T-helper 2 cell treated with Interferon-gamma antibody and Interleukin-4, amounts not matched to agents 100 ng/mL and 5 ng/mL, for 36 hours (primary cell): ENCODE results near the gene IGFALS. TPM values are rescaled to one million over a fixed set of nuclear protein-coding genes. Genes with fewer than 3 reads are reported as not detected.

Experiments
- intact Hi-C: fragments of 100-400 bp; cut with micrococcal nuclease; formaldehyde crosslinking; loops from one replicate; pipeline ENCODE4 v1.15.1; 2023
- total RNA-seq: library from RNA; stranded (reverse); gene quantifications from 2 replicates; pipeline ENCODE4 v1.2.3, GENCODE V29; 2022

The IGFALS gene
- total RNA-seq, 1 donor from 2014 or later, result 0.11 TPM

GRCh38 chr16:1790611-1791255 lies 2.8 kb downstream of the IGFALS start:
- intact Hi-C loops, result no loop called here

- intact Hi-C loops, result no loop called here
Observed at GRCh38 chr16:1790261-1790610, 3.3 kb downstream of the IGFALS start.

- intact Hi-C loops, result no loop called here
Observed at GRCh38 chr16:1789643-1790045, 3.9 kb downstream of the IGFALS start.

GRCh38 chr16:1788708-1789100 lies 4.8 kb downstream of the IGFALS start:
- intact Hi-C loops, result no loop called here

GRCh38 chr16:1788095-1788707 lies 5.3 kb downstream of the IGFALS start:
- intact Hi-C loops, result no loop called here

- intact Hi-C loops, result no loop called here
Observed at GRCh38 chr16:1787322-1788094, 6.0 kb downstream of the IGFALS start.

GRCh38 chr16:1787056-1787321 lies 6.5 kb downstream of the IGFALS start:
- intact Hi-C loops, result no loop called here

- intact Hi-C loops, result no loop called here
Observed at GRCh38 chr16:1786242-1787055, 7.1 kb downstream of the IGFALS start.

- intact Hi-C loops, result no loop called here
Observed at GRCh38 chr16:1785846-1786170, 7.7 kb downstream of the IGFALS start.

- intact Hi-C loops, result loop anchor here (5.0 kb wide), 1 partner anchor 173 kb away; the partner anchor contains the start of genes CRAMP1 and IFT140
Observed at GRCh38 chr16:1784977-1785845, 8.3 kb downstream of the IGFALS start.

GRCh38 chr16:1782408-1783264 lies 10.9 kb downstream of the IGFALS start, which contains the start of the genes NUBP2 and SPSB3:
TSS of gene NUBP2 (plus strand) at chr16:1782960. CDS start at chr16:1783021, 61 bp downstream.
TSS of gene SPSB3 (minus strand) at chr16:1782571. CDS start at chr16:1781483, 1,088 bp downstream.
- intact Hi-C loops, result loop anchor here (1.0 to 5.0 kb wide), 4 partner anchors 9 to 362 kb away; partner anchors contain the start of genes CRAMP1, HAGH, IFT140 and MRPS34

- intact Hi-C loops, result loop anchor here (1.0 to 5.0 kb wide), 4 partner anchors 9 to 362 kb away; partner anchors contain the start of genes CRAMP1, HAGH, IFT140 and MRPS34
Observed at GRCh38 chr16:1781758-1782407, 11.6 kb downstream of the IGFALS start.

- intact Hi-C loops, result loop anchor here (5.0 kb wide), 1 partner anchor 169 kb away; the partner anchor contains the start of genes CRAMP1 and IFT140
Observed at GRCh38 chr16:1781254-1781653, 12.3 kb downstream of the IGFALS start.

- intact Hi-C loops, result loop anchor here (5.0 kb wide), 1 partner anchor 168 kb away; the partner anchor contains the start of genes CRAMP1 and IFT140
Observed at GRCh38 chr16:1780677-1781072, 12.8 kb downstream of the IGFALS start.

- intact Hi-C loops, result loop anchor here (5.0 kb wide), 1 partner anchor 168 kb away; the partner anchor contains the start of genes CRAMP1 and IFT140
Observed at GRCh38 chr16:1779741-1780676, 13.5 kb downstream of the IGFALS start.

GRCh38 chr16:1779234-1779701 lies 14.2 kb downstream of the IGFALS start:
- intact Hi-C loops, result no loop called here
